Panc1 (cell line): ENCODE data around the gene AFG3L2.

Experiments
- POLR2AphosphoS5 ChIP-seq: IDR thresholded peaks from 2 replicates; pipeline ENCODE4 v1.6.1; 2012; ENCODE audit warnings: mild to moderate bottlenecking, low read depth, low read length, moderate library complexity
- SIN3A ChIP-seq: IDR thresholded peaks from 2 replicates; pipeline ENCODE4 v1.6.1; 2012; ENCODE audit warnings: low read depth, mild to moderate bottlenecking, low read length, moderate library complexity, borderline replicate concordance; ENCODE audit not compliant: insufficient read depth

- TF ChIP-seq SIN3A (no peak), POLR2AphosphoS5 (no peak)
Observed at GRCh38 chr18:12342661-12343060, 34.4 kb downstream of the AFG3L2 start.
